Neuron (in vitro differentiated cells): ENCODE data around the gene MEIS2.

Experiments
- H2AFZ ChIP-seq: one replicate; pipeline ENCODE4 v1.6.1; 2013; ENCODE audit warnings: low read depth, mild to moderate bottlenecking, inconsistent platforms, low read length, moderate library complexity
- H3K27me3 ChIP-seq: one replicate; pipeline ENCODE4 v1.6.1; 2013; ENCODE audit warnings: low read length; ENCODE audit not compliant: insufficient read depth
- H3K36me3 ChIP-seq: one replicate; pipeline ENCODE4 v1.6.1; 2013; ENCODE audit warnings: low read length; ENCODE audit not compliant: insufficient read depth
- H3K4me1 ChIP-seq: one replicate; pipeline ENCODE4 v1.6.1; 2013; ENCODE audit warnings: low read length; ENCODE audit not compliant: insufficient read depth
- H3K4me3 ChIP-seq: 2 replicates; pipeline ENCODE4 v1.5.1; 2013; ENCODE audit warnings: mild to moderate bottlenecking, low read length, moderate library complexity
- H3K9me3 ChIP-seq: one replicate; pipeline ENCODE4 v1.6.1; 2013; ENCODE audit warnings: low read length

MEIS2 gene

DNA sequence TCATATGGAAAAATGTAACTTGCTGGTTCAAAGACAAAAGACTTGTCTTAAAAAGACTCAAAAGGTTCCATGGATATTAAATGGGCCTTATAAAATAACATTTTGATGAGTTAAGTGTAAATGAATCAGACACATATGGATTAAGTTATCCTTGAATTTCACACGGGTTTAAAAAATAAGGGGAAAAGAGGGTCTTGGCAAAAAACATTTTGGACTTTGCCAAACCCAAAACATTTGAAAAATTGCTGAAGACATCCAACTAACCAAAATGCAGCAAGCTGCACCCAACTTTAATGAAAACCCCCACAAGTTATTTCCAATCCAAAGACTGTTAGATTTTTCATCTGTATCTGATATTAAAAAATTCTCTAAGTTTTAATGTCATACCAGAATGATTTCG is 200.7 kb downstream of the MEIS2 start:
- Histone ChIP-seq H3K4me3 (no peak overlapping the region), H3K9me3 (no peaks in the 10 kb centered on the region), H2AFZ (no peak overlapping the region), H3K36me3 (peaks cover 7% of the 10 kb centered on the region), H3K4me1 (peaks cover 32% of the 10 kb centered on the region), H3K27me3 (no peaks in the 10 kb centered on the region)

- H3K9me3 ChIP-seq, result no peaks in the 10 kb centered on the region
- H3K4me1 ChIP-seq, result peaks cover 32% of the 10 kb centered on the region
- H3K36me3 ChIP-seq, result peaks cover 12% of the 10 kb centered on the region
- no peaks in the 10 kb centered on the region for H3K27me3 ChIP-seq
- H2AFZ ChIP-seq, result no peak overlapping the region
- H3K4me3 ChIP-seq, result no peak overlapping the region
Measured at GRCh38 chr15:36898536-36899126, 201.7 kb downstream of the MEIS2 start.

- Histone ChIP-seq H3K9me3 (no peaks in the 10 kb centered on the region), H3K4me3 (no peak overlapping the region), H2AFZ (no peak overlapping the region), H3K36me3 (peaks cover 17% of the 10 kb centered on the region), H3K27me3 (no peaks in the 10 kb centered on the region), H3K4me1 (peaks cover 32% of the 10 kb centered on the region)
Measured at GRCh38 chr15:36897834-36898233, 202.5 kb downstream of the MEIS2 start.

DNA sequence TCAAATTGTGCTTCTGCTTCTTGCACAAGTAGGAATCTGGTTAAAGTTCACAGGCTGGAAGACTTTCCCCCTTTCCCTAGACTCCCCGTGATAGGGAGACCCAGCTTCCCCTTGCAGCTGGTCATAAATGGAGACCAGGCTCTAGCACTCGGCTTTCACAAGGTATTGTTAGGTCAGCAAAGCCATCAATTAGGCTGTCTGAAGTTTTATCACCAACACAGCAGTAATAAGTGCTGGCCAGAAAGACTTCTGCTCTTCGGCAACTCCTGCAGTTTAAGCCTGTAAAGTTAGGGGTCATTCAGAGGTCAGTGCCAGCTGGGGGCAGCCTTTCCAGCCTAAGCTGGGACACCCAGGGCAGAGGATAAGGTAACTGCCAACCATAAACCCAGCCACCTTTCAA is 203.4 kb downstream of the MEIS2 start:
- peaks cover 32% of the 10 kb centered on the region for H3K4me1 ChIP-seq
- peaks cover 20% of the 10 kb centered on the region for H3K36me3 ChIP-seq
- H2AFZ ChIP-seq, result no peak overlapping the region
- H3K27me3 ChIP-seq, result no peaks in the 10 kb centered on the region
- H3K9me3 ChIP-seq, result no peaks in the 10 kb centered on the region
- H3K4me3 ChIP-seq, result no peak overlapping the region

- Histone ChIP-seq H3K27me3 (no peaks in the 10 kb centered on the region), H3K9me3 (no peaks in the 10 kb centered on the region), H3K36me3 (peaks cover 26% of the 10 kb centered on the region), H3K4me1 (peaks cover 24% of the 10 kb centered on the region), H3K4me3 (no peak overlapping the region), H2AFZ (no peak overlapping the region)
Measured at GRCh38 chr15:36894075-36894474, 206.3 kb downstream of the MEIS2 start.

- Histone ChIP-seq H3K4me1 (peaks cover 16% of the 10 kb centered on the region), H3K9me3 (no peaks in the 10 kb centered on the region), H3K36me3 (peaks cover 26% of the 10 kb centered on the region), H2AFZ (no peak overlapping the region), H3K27me3 (peaks cover 3% of the 10 kb centered on the region), H3K4me3 (no peak overlapping the region)
Measured at GRCh38 chr15:36893276-36893675, 207.1 kb downstream of the MEIS2 start.

DNA sequence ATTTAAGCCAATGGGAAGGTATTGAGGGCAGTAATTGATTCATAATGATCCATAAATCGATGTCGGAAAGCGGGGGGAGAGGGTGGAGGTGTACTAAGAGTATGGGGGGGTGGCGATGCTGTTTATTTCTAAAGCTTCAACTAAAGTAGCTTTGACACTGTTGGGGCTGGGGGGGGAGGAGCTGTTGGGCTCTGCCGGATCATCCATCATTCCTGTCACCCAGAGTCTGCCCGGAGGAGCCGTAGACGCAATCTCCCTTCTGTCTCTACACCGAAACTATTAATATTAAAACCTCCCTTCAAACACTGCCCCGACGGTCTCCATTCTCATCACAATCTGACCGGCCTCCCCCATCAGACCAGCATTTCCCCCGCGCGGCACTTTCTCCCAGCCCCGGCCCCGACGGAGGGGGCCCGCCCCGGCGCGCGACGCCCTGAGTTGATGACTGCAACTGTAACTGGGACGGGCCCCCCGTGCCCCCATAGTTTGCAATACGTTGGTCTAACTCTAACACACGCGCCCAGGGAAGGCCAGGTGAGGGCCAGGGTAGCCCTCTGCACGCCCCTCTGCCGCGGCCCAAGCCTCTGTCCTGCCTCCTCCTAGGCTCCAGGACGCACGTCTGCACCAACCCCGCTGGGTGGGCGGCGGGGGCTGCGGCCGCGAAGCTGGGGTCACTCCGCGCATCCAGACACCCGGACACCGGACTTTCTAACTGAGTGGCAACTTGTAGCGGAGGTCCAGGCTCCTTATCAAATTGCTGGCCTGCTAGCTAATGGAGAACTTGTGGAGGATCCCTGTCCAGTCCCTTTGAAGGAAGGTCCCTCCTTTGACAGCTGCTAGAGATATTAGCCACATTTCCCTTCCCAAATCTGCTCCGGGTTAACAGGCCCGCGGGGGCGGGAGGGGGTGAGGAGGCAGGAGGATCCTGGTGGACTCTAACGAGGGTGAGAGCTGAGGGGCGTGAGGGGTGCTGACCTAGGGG is 212.0 kb downstream of the MEIS2 start:
- Histone ChIP-seq H3K4me3 (no peak overlapping the region), H2AFZ (no peak overlapping the region), H3K4me1 (peaks cover 33% of the 10 kb centered on the region), H3K27me3 (peaks cover 20% of the 10 kb centered on the region), H3K36me3 (peaks cover 13% of the 10 kb centered on the region), H3K9me3 (no peaks in the 10 kb centered on the region)

GRCh38 chr15:36887214-36887961 is 213.0 kb downstream of the MEIS2 start:
- peaks cover 35% of the 10 kb centered on the region for H3K4me1 ChIP-seq
- no peak overlapping the region for H2AFZ ChIP-seq
- peaks cover 24% of the 10 kb centered on the region for H3K27me3 ChIP-seq
- peaks cover 10% of the 10 kb centered on the region for H3K36me3 ChIP-seq
- no peaks in the 10 kb centered on the region for H3K9me3 ChIP-seq
- H3K4me3 ChIP-seq, result peak overlapping the region; percentile 2

DNA sequence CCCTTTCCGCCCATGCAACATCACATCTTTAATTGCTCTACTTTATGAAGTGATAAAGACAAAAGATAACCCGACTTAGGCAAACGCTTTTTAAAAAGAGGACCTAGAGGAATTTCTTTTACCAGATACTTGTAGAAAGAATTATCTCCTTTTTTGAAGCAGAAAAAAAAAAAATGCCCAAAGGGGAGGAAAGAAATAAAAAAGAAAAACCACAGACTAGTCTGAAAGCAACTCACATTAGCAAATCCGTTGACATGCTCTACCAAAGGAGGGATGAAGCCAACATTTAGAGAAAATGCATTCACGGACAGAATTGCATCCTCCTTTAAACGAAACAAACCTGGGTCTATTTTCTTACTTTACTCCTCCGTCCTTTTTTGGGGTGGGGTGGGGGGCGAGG is 213.6 kb downstream of the MEIS2 start:
- H3K36me3 ChIP-seq, result peaks cover 3% of the 10 kb centered on the region
- no peak overlapping the region for H3K4me3 ChIP-seq
- H3K27me3 ChIP-seq, result peaks cover 27% of the 10 kb centered on the region
- no peaks in the 10 kb centered on the region for H3K9me3 ChIP-seq
- H2AFZ ChIP-seq, result no peak overlapping the region
- peaks cover 35% of the 10 kb centered on the region for H3K4me1 ChIP-seq

- peaks cover 27% of the 10 kb centered on the region for H3K27me3 ChIP-seq
- H3K4me3 ChIP-seq, result no peak overlapping the region
- H2AFZ ChIP-seq, result no peak overlapping the region
- H3K4me1 ChIP-seq, result peaks cover 35% of the 10 kb centered on the region
- H3K9me3 ChIP-seq, result no peaks in the 10 kb centered on the region
- no peaks in the 10 kb centered on the region for H3K36me3 ChIP-seq
Measured at GRCh38 chr15:36886191-36886590, 214.2 kb downstream of the MEIS2 start.

- no peaks in the 10 kb centered on the region for H3K36me3 ChIP-seq
- H3K27me3 ChIP-seq, result peaks cover 27% of the 10 kb centered on the region
- no peak overlapping the region for H3K4me3 ChIP-seq
- peaks cover 35% of the 10 kb centered on the region for H3K4me1 ChIP-seq
- no peak overlapping the region for H2AFZ ChIP-seq
- no peaks in the 10 kb centered on the region for H3K9me3 ChIP-seq
Measured at GRCh38 chr15:36885771-36886170, 214.6 kb downstream of the MEIS2 start.

GRCh38 chr15:36884936-36885635 is 215.3 kb downstream of the MEIS2 start:
- Histone ChIP-seq H3K9me3 (no peaks in the 10 kb centered on the region), H2AFZ (peak overlapping the region; percentile 15), H3K4me3 (peak overlapping the region; percentile 46), H3K4me1 (peaks cover 35% of the 10 kb centered on the region), H3K36me3 (no peaks in the 10 kb centered on the region), H3K27me3 (peaks cover 27% of the 10 kb centered on the region)
